Muscle layer of duodenum (tissue), 2 donors: ENCODE measurements around the gene KRTAP10-8.
"Not testable (repeated sequence)": the region's sequence is repeated elsewhere in the genome, so short reads cannot be mapped to it uniquely, and the experiment has no call there.

Experiments
- H3K27ac ChIP-seq: one replicate; pipeline ENCODE4 v1.7.0; 2013; ENCODE audit warnings: mild to moderate bottlenecking, low read length
- H3K27me3 ChIP-seq: one replicate; pipeline ENCODE4 v1.7.0; 2013; ENCODE audit warnings: low read depth, mild to moderate bottlenecking, control low read depth, low read length
- H3K36me3 ChIP-seq, 2 donors: one replicate each; pipeline ENCODE4 v1.7.0; 2013; ENCODE audit warnings: low read length in 2 of 2, control low read depth in 1 of 2, mild to moderate bottlenecking in 1 of 2; ENCODE audit not compliant: insufficient read depth in 2 of 2, control insufficient read depth in 1 of 2
- H3K4me1 ChIP-seq, 2 donors: one replicate each; pipeline ENCODE4 v1.7.0; 2013; ENCODE audit warnings: low read length in 2 of 2, mild to moderate bottlenecking in 2 of 2, control low read depth in 1 of 2, moderate library complexity in 1 of 2; ENCODE audit not compliant: insufficient read depth in 2 of 2, control insufficient read depth in 1 of 2
- H3K4me3 ChIP-seq, 2 donors: one replicate each; pipeline ENCODE4 v1.7.0; 2013; ENCODE audit warnings: low read length in 2 of 2, low read depth in 1 of 2, mild to moderate bottlenecking in 1 of 2
- H3K9me3 ChIP-seq, 2 donors: one replicate each; pipeline ENCODE4 v1.7.0; 2013; ENCODE audit warnings: low read length in 2 of 2, control low read depth in 1 of 2, mild to moderate bottlenecking in 1 of 2; ENCODE audit not compliant: control insufficient read depth in 1 of 2
- donor health status: healthy.

KRTAP10-8 gene

DNA sequence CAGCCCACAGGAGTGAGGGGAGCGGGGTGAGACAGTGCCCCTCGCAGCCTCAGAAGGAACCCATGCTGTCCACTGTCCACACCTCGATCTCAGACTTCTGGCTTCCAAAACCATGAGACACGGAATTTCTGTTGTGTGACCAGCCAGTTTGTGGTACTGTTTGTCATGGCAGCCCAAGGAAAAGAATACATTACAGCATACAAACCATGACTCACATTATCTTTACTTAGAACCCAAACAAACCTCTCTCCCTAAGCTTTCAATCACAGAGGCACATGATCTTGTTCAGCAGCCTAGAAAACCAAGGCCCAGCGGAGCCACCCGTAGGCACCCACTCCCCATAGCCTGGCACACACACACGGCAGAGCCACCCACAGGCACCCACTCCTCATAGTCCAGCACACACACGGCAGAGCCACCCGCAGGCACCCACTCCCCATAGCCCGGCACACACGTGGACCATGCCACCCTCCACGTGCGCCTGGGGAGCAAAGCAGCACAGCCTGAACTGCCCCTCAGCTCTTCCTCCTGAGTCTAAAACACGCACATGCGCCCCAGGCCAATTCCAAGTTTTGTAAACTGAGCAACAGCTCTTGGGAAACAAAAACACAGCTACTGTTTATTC, 38.8 kb upstream of the KRTAP10-8 start:
- no peaks in the 10 kb centered on the region for H3K36me3 ChIP-seq
- no peak overlapping the region for H3K27ac ChIP-seq
- H3K4me1 ChIP-seq = no peaks in the 10 kb centered on the region
- no peak overlapping the region for H3K4me3 ChIP-seq
- peaks cover 8 to 17% of the 10 kb centered on the region in 2 donors for H3K9me3 ChIP-seq
- H3K27me3 ChIP-seq = no peaks in the 10 kb centered on the region

DNA sequence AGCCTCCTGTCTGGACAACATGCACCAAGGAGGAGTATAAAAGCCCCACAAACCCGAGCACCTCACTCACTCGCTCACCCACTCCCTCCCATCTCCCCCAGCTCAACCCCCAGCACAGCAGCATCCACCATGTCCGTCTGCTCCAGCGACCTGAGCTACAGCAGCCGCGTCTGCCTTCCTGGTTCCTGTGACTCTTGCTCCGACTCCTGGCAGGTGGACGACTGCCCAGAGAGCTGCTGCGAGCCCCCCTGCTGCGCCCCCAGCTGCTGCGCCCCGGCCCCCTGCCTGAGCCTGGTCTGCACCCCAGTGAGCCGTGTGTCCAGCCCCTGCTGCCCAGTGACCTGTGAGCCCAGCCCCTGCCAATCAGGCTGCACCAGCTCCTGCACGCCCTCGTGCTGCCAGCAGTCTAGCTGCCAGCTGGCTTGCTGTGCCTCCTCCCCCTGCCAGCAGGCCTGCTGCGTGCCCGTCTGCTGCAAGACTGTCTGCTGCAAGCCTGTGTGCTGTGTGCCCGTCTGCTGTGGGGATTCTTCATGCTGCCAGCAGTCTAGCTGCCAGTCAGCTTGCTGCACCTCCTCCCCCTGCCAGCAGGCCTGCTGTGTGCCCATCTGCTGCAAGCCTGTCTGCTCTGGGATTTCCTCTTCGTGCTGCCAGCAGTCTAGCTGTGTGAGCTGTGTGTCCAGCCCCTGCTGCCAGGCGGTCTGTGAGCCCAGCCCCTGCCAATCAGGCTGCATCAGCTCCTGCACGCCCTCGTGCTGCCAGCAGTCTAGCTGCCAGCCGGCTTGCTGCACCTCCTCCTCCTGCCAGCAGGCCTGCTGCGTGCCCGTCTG, 38.0 kb upstream of the KRTAP10-8 start, which contains the start of gene KRTAP10-4:
KRTAP10-4 (plus strand) TSS at position 100 of the 827 bp plus-strand sequence; CDS start at position 130, 30 bp downstream.
- not testable (repeated sequence) for H3K27me3 ChIP-seq, H3K27ac ChIP-seq, H3K4me1 ChIP-seq, H3K36me3 ChIP-seq, H3K4me3 ChIP-seq
- peaks cover 8 to 21% of the 10 kb centered on the region in 2 donors for H3K9me3 ChIP-seq

DNA sequence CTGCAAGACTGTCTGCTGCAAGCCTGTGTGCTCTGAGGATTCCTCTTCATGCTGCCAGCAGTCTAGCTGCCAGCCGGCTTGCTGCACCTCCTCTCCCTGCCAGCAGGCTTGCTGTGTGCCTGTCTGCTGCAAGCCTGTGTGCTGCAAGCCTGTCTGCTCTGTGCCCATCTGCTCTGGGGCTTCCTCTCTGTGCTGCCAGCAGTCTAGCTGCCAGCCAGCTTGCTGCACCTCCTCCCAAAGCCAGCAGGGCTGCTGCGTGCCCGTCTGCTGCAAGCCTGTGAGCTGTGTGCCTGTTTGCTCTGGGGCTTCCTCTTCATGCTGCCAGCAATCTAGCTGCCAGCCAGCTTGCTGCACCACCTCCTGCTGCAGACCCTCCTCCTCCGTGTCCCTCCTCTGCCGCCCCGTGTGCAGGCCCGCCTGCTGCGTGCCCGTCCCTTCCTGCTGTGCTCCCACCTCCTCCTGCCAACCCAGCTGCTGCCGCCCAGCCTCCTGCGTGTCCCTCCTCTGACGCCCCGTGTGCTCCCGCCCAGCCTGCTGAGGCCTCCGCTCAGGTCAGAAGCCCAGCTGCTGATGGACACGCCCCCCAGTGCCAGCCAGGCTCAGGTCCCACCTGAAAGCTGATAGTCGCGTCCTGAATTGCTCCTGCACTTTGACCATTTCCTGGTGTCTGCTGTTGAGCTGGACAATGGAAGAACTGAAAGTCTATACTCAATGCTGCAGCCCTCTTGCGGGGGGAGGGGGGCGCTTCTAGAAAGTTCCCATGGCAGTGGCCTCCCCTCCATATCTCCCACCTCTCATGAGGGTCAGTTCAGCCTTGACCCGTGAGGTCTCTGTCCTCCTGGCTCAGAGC, 37.2 kb upstream of the KRTAP10-8 start:
- no peaks in the 10 kb centered on the region for H3K4me1 ChIP-seq
- peaks cover 8 to 21% of the 10 kb centered on the region in 2 donors for H3K9me3 ChIP-seq
- no peak overlapping the region for H3K4me3 ChIP-seq
- no peaks in the 10 kb centered on the region for H3K36me3 ChIP-seq
- H3K27ac ChIP-seq = no peak overlapping the region
- H3K27me3 ChIP-seq = no peaks in the 10 kb centered on the region

- H3K36me3 ChIP-seq = no peaks in the 10 kb centered on the region
- peaks cover 8 to 24% of the 10 kb centered on the region in 2 donors for H3K9me3 ChIP-seq
- H3K4me3 ChIP-seq = no peak overlapping the region
- H3K27ac ChIP-seq = no peak overlapping the region
- H3K4me1 ChIP-seq = no peaks in the 10 kb centered on the region
- H3K27me3 ChIP-seq = no peaks in the 10 kb centered on the region
These were observed 36.4 kb upstream of the KRTAP10-8 start for GRCh38 chr21:44575307-44576024.

DNA sequence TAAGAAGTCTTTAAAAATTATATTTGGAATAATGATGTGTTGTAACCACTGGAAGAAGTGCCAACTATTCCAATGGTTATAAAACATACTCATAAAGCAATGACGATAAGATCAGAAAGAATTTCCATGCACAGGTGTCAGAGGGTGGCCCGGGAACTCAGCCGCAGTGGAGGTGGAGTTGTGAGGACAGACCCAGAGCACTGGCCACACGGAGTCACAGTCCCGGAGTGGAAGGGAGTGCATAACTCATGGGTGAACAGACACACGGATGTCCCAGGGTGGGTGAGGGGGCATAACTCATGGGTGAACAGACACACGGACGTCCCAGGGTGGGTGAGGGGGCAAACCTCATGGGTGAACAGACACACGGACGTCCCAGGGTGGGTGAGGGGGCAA, 35.9 kb upstream of the KRTAP10-8 start:
- Histone ChIP-seq H3K27me3 (no peaks in the 10 kb centered on the region), H3K27ac (no peak overlapping the region)

DNA sequence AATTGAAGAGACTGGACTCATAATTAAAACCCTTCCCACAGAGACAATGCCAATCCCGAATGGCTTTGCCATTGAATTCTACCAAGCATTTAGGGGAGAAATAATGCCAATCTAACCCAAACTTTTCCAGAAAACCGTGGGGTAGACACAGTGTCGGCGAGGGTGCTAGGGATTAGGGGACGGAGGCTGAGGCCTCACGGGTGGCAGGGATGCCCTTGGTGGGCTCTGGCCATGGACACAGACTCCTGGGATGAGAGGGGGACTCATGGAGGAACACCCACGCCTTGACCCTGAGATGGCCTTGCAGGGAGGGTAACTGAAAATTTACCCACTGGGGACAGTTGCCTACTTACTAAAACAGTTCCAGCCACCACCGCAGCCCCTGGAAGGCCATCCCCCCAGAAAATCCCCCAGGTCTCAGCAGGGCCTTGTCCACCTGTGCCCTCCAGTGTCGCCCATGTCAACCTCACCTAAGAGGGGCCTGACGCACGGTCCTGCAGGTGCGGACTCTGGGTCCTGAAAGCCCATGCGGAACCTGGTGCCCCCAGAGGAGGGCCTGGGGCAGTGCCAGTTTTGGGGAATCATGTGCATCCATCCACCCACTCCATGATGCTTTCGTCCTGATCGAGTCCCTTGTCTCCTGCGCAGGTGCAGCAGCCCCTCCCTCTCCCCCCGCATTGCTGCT, 33.4 kb upstream of the KRTAP10-8 start:
- H3K9me3 ChIP-seq = peaks cover 5 to 27% of the 10 kb centered on the region in 2 donors
- no peak overlapping the region for H3K27ac ChIP-seq
- no peaks in the 10 kb centered on the region for H3K4me1 ChIP-seq
- H3K36me3 ChIP-seq = no peaks in the 10 kb centered on the region
- no peak overlapping the region for H3K4me3 ChIP-seq
- no peaks in the 10 kb centered on the region for H3K27me3 ChIP-seq

More for the DNA sequence above, 35.9 kb upstream of the KRTAP10-8 start:
- no peaks in the 10 kb centered on the region for H3K36me3 ChIP-seq
- H3K4me1 ChIP-seq = no peaks in the 10 kb centered on the region
- H3K4me3 ChIP-seq = no peak overlapping the region
- peaks cover 8 to 23% of the 10 kb centered on the region in 2 donors for H3K9me3 ChIP-seq

DNA sequence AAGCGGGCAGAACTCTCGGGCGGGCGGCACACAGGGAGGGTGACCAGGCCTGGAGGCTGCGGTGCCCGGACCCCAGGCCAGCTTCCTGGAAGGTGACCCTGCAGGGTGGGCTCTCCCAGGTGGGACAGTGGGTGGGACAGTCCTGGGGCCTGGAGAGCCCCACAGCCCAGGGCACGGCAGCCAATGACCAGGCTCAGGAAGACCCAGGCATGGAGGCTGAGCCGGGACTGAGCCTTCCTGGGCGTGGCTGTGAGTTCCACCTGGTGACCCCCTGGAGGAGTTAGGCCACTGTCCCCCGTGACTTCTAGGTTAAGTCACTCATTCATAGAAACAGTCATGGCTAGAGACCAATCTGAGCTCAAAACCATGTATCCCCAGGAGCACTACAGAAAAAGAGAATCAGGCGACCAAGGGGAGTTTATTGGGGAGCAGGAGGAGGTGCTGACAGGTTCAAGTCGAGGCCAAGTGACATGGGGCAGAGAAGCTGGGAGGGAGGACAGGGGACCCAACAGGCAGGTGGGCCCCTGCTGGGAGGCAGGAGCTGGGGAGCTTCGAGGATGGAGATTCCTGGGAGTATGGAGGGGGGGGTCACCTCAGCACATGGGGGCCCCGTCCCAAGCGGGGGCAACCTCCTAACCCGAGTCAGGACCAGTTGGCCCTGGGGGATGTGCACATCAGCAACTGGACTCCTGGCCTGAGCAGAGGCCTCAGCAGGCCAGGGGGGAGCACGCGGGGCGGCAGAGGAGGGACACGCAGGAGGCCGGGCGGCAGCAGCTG, 32.6 kb upstream of the KRTAP10-8 start:
- H3K36me3 ChIP-seq = no peaks in the 10 kb centered on the region
- H3K9me3 ChIP-seq = peaks cover 5 to 27% of the 10 kb centered on the region in 2 donors
- H3K27me3 ChIP-seq = no peaks in the 10 kb centered on the region
- peaks cover 0 to 1% of the 10 kb centered on the region in 2 donors for H3K4me1 ChIP-seq
- no peak overlapping the region for H3K27ac ChIP-seq
- H3K4me3 ChIP-seq = no peak overlapping the region

- no peaks in the 10 kb centered on the region for H3K27me3 ChIP-seq
- peaks cover 0 to 3% of the 10 kb centered on the region in 2 donors for H3K4me1 ChIP-seq
- H3K27ac ChIP-seq = no peak overlapping the region
- H3K4me3 ChIP-seq = no peak overlapping the region
- no peaks in the 10 kb centered on the region for H3K36me3 ChIP-seq
- H3K9me3 ChIP-seq = peaks cover 5 to 27% of the 10 kb centered on the region in 2 donors
These were observed 32.1 kb upstream of the KRTAP10-8 start for GRCh38 chr21:44579833-44580144.

GRCh38 chr21:44580231-44580821, 31.6 kb upstream of the KRTAP10-8 start, which contains the start of gene KRTAP10-5:
TSS of gene KRTAP10-5 (minus strand) at chr21:44580604. CDS start at chr21:44580578, 26 bp downstream.
- H3K27ac ChIP-seq, H3K4me1 ChIP-seq, H3K27me3 ChIP-seq, H3K36me3 ChIP-seq, H3K4me3 ChIP-seq: not testable (repeated sequence)
- H3K9me3 ChIP-seq = peaks cover 5 to 27% of the 10 kb centered on the region in 2 donors
